Measurements from ENCODE around the gene LASP1.

Gene LASP1

DNA sequence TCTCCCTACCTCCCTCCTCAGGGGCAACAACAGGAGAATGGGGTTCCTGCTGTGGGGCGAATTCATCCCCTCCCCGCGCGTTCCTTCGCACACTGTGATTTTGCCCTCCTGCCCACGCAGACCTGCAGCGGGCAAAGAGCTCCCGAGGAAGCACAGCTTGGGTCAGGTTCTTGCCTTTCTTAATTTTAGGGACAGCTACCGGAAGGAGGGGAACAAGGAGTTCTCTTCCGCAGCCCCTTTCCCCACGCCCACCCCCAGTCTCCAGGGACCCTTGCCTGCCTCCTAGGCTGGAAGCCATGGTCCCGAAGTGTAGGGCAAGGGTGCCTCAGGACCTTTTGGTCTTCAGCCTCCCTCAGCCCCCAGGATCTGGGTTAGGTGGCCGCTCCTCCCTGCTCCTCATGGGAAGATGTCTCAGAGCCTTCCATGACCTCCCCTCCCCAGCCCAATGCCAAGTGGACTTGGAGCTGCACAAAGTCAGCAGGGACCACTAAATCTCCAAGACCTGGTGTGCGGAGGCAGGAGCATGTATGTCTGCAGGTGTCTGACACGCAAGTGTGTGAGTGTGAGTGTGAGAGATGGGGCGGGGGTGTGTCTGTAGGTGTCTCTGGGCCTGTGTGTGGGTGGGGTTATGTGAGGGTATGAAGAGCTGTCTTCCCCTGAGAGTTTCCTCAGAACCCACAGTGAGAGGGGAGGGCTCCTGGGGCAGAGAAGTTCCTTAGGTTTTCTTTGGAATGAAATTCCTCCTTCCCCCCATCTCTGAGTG is 49.6 kb downstream of the LASP1 start:
- TF ChIP-seq ZFX (IDR thresholded peaks at IDR 0.05; ENCODE audit: borderline replicate concordance), result no peak
- TF ChIP-seq, protein P1, sequence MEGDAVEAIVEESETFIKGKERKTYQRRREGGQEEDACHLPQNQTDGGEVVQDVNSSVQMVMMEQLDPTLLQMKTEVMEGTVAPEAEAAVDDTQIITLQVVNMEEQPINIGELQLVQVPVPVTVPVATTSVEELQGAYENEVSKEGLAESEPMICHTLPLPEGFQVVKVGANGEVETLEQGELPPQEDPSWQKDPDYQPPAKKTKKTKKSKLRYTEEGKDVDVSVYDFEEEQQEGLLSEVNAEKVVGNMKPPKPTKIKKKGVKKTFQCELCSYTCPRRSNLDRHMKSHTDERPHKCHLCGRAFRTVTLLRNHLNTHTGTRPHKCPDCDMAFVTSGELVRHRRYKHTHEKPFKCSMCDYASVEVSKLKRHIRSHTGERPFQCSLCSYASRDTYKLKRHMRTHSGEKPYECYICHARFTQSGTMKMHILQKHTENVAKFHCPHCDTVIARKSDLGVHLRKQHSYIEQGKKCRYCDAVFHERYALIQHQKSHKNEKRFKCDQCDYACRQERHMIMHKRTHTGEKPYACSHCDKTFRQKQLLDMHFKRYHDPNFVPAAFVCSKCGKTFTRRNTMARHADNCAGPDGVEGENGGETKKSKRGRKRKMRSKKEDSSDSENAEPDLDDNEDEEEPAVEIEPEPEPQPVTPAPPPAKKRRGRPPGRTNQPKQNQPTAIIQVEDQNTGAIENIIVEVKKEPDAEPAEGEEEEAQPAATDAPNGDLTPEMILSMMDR (IDR thresholded peaks at IDR 0.05), result no peak
- H3K27ac ChIP-seq, result no peak overlapping the region

DNA sequence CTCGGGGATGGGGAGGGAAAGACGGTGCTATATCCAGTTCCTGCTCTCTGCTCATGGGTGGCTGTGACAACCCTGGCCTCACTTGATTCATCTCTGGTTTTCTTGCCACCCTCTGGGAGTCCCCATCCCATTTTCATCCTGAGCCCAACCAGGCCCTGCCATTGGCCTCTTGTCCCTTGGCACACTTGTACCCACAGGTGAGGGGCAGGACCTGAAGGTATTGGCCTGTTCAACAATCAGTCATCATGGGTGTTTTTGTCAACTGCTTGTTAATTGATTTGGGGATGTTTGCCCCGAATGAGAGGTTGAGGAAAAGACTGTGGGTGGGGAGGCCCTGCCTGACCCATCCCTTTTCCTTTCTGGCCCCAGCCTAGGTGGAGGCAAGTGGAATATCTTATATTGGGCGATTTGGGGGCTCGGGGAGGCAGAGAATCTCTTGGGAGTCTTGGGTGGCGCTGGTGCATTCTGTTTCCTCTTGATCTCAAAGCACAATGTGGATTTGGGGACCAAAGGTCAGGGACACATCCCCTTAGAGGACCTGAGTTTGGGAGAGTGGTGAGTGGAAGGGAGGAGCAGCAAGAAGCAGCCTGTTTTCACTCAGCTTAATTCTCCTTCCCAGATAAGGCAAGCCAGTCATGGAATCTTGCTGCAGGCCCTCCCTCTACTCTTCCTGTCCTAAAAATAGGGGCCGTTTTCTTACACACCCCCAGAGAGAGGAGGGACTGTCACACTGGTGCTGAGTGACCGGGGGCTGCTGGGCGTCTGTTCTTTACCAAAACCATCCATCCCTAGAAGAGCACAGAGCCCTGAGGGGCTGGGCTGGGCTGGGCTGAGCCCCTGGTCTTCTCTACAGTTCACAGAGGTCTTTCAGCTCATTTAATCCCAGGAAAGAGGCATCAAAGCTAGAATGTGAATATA is 50.8 kb downstream of the LASP1 start:
- H3K27ac ChIP-seq, result 0 out of 2 replicates have a peak overlapping the region, but pooled peaks have one; percentile 29
- TF ChIP-seq, protein P1 (IDR thresholded peaks at IDR 0.05), result no peak
- TF ChIP-seq ZFX (IDR thresholded peaks at IDR 0.05; ENCODE audit: borderline replicate concordance), result no peak

DNA sequence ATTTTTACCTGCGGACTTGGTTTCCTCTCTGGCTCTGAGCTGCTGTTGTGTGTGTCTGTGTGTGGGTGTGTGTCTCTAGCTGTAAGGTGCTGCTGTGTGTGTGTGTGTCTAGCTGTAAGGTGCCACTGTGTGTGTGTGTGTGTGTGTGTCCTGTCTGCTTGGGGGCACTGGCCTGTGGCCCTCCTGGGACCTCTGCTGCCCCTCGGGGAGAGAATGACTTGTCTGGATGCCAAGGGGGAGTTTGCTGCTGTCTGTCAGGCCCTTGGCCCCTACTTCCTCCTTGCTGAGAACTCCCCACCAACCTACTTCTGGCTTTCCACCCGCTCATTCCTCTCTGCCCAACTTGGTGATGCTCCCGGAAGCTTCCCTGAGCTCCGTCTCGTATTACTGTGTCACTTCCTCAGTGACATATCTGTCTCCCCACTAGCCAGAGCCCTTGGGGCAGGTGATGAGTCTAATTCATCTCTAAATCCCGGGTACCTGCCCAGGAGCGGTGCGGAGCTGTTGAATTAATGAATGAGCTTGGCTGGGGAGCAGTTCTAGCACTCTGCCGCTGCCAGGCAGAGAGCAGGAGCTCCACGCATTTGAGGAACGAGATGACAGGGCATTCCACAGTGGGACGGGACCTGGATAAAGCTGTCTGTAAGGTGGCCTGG is 52.0 kb downstream of the LASP1 start:
- peak overlapping the region; percentile 29 for H3K27ac ChIP-seq
- TF ChIP-seq, protein P1 (IDR thresholded peaks at IDR 0.05), result no peak
- no peak for TF ChIP-seq ZFX (IDR thresholded peaks at IDR 0.05; ENCODE audit: borderline replicate concordance)

DNA sequence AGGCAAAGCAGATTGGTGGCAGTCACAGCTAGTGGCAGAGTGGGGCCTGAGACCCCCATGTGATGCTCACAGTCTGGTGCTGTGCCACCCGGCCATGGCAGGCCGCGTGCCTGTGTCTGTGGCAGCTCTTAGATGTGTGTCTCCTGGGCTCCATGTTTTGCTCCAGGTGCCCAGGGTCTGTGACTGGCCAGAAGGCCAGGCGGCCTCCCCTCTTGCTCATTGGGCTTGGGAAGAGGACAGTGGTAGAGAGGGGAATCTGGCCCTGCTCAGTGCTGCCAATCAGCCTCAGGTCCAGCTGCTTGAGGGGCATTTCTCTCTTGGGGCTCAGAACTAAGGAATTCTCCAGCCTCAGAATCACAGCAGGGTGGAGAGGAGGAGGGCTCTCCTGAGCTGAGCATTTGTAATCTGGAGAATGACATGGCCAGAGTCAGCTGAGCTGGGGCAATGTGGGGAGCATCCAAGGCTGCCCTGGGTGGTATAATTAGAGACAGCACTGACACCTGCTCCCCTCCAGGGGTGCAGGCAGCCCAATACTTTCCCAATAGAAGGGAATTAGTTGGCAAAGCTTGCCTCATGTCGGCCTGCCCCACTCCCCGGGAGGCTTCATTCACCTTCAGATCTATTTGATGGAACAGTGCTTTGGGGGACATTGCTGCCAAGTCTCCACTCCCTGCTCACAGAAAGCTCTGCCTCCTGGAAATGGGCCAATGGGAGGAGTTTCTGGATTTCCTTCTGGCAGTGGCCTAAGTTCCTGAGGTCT is 52.9 kb downstream of the LASP1 start:
- peak overlapping the region; percentile 29 for H3K27ac ChIP-seq
- TF ChIP-seq, protein P1 (IDR thresholded peaks at IDR 0.05), result no peak

DNA sequence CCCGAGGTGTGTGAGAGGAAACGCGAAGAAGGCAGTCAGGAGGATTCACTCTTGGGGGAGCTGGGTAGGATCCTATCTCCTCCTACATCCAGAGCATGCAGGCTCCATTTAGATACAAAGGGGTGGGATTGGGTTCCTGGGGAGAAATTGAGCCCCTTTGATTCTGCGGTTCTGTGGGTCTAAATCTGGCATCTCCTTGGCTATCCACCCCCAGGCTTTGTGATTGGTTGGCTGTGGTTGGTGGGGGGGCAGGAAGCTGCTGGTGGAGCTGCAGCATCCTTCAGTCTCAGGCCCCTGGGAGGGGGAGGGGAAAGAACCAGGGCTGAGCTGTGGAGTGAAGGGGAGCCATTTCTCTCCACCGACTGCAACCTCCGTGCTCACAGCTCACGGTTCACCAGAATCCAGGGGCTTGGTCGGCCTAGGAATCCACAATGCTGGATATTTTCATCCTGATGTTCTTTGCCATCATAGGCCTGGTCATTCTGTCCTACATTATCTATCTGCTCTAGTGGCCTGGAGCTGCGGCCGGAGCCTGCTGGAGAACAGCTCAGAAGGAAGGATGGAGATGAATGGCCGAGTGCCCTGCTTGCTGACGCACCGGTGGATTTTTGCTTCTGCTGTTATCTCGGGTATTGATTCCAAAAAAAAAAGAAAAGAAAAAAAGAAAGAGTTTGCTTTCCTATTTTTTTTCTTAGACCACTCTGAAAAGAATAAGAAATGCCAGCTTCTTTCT is 55.6 kb downstream of the LASP1 start, which contains the start of gene LASP1NB:
LASP1NB (plus strand) TSS at position 352 of the 733 bp plus-strand sequence.
- no peak within 1 kb of the TSS for H3K27ac ChIP-seq
- TF ChIP-seq, protein P1 (IDR thresholded peaks at IDR 0.05), result no peak
- no peak for TF ChIP-seq ZFX (IDR thresholded peaks at IDR 0.05; ENCODE audit: borderline replicate concordance)
